Cardiac fibroblast (primary cell): ENCODE results near the gene FGF14.

ENCODE experiments used
- DNase-seq, 2 donors: peaks; one replicate each; pipeline versions ENCODE4 v3.0.0 to v3.0.0-alpha.2; 2010; ENCODE audit warnings: low read depth in 2 of 2
- H3K4me3 ChIP-seq, 2 donors: replicated peaks in 1 of 2; 1 replicate in 1 of 2; 2 replicates in 1 of 2; pipeline ENCODE4 v1.5.1; 2011; ENCODE audit warnings: low read depth in 2 of 2, low read length in 2 of 2, mild to moderate bottlenecking in 2 of 2, moderate library complexity in 1 of 2
- TF ChIP-seq, protein P1 (sequence below): IDR thresholded peaks from one replicate; pipeline ENCODE4 v1.5.1; 2011; ENCODE audit warnings: low read depth, mild to moderate bottlenecking, low read length, inconsistent platforms

Gene FGF14

DNA sequence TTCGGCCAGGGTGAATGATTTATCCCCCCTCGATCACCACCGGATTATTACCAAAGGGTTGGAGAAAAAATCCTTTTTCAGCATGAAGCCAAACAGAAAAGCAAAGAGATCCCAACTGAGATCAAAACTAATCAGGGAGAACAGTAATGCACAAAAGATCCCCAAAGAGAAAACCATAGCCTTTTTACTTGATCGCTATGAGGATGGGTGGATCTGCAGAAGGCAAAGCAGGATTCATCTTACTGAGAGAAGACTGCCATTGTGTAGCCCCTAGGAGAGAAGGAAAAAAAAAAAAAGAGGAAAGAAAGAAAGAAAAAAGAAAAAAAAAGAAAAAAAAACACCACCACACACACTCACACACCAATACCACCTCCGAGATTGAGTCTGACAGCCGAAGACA lies at the start of gene FGF14:
TSS of gene FGF14 (minus strand) at position 283 of the 400 bp plus-strand sequence.
- DNase-seq, result no peak
- H3K4me3 ChIP-seq, result no peak within 1 kb of the TSS
- TF ChIP-seq, protein P1, sequence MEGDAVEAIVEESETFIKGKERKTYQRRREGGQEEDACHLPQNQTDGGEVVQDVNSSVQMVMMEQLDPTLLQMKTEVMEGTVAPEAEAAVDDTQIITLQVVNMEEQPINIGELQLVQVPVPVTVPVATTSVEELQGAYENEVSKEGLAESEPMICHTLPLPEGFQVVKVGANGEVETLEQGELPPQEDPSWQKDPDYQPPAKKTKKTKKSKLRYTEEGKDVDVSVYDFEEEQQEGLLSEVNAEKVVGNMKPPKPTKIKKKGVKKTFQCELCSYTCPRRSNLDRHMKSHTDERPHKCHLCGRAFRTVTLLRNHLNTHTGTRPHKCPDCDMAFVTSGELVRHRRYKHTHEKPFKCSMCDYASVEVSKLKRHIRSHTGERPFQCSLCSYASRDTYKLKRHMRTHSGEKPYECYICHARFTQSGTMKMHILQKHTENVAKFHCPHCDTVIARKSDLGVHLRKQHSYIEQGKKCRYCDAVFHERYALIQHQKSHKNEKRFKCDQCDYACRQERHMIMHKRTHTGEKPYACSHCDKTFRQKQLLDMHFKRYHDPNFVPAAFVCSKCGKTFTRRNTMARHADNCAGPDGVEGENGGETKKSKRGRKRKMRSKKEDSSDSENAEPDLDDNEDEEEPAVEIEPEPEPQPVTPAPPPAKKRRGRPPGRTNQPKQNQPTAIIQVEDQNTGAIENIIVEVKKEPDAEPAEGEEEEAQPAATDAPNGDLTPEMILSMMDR, result no peak

DNA sequence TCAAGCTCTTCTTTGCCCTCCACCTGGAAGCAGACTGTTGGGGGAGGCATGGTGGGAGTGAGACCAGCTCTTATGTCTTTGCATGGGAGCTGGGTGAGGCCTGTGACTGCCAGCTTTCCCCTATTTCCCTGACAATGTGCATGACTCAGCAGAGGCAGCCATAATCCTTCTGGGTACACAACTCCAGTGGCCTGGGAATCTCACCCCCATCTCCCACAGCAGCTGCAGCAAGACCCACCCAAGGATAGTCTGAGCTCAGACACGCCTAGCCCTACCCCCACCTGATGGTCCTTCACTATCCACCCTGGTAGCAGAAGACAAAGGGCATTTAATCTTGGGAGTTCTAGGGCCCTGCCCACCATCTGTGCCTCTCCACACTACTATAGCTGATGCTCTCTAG lies 41.4 kb upstream of the FGF14 start:
- no peak overlapping the region for H3K4me3 ChIP-seq
- no peak for DNase-seq
- TF ChIP-seq, protein P1, result no peak

DNA sequence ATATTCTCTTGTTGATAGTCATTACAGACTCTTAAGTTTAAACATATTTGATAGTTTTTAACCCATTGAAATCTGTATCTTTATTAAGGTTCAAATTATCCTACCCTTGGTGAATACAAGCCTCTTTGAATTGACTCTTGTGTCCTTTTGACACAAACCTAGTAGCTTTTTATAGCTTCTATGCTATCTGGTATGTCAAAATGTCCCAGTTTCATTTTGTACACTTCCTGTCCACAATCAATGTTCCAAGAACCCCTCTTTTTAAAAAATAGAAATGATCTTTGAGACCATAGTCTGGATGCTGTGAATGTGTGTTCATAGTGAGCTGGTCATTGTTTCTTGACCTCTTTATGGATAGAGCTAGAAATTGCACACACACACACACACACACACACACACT lies 39.2 kb upstream of the FGF14 start:
- no peak overlapping the region for H3K4me3 ChIP-seq
- no peak for DNase-seq
- TF ChIP-seq, protein P1, result no peak

DNA sequence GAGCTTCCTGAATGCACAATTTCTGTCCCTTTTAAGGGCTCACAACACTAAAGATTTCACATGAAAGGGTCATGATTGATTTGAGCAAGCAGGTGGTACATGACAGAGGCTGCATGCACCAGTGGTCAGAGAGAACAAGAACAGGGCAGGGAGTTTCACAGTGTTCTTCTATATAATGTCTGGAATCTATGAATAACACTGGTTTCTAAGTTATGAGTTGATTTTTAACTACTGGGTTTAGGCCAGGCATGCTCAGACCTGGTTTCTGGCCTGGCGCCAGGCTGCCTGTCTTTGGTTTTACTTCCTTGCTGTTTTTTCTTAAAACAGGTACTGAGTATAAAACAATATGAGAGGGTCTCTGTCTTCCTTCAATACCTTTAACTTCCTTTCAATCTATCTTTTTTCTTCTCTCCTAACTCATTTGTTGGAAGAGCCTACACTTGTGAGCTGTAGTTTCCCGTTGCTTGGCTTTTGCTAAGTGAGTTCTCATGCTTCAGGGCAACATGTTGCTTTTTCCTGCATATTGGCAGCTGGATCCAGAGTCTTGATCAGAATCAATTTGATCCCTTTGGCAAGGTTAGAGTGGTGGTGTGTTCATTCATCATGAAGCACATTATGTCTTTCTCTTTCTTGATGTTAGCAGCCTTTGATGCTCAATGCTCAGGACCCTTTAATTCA lies 38.5 kb upstream of the FGF14 start:
- TF ChIP-seq, protein P1, result no peak
- no peak overlapping the region for H3K4me3 ChIP-seq
- DNase-seq, result no peak

DNA sequence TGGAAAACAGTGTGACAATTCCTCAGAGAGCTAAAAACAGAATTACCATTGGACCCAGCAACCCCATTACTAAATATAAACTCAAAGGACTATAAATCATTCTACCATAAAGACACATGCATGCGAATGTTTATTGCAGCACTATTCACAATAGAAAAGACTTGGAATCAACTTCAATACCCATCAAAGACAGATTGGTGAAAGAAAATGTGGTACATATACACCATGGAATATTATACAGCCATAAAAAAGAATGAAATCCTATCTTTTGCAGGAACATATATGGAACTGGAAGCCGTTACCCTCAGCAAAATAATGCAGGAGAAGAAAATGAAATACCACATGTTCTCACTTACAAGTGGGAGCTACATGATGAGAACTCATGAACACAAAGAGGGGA lies 20.8 kb upstream of the FGF14 start:
- H3K4me3 ChIP-seq, result no peak overlapping the region
- DNase-seq, result no peak
- TF ChIP-seq, protein P1, result no peak

DNA sequence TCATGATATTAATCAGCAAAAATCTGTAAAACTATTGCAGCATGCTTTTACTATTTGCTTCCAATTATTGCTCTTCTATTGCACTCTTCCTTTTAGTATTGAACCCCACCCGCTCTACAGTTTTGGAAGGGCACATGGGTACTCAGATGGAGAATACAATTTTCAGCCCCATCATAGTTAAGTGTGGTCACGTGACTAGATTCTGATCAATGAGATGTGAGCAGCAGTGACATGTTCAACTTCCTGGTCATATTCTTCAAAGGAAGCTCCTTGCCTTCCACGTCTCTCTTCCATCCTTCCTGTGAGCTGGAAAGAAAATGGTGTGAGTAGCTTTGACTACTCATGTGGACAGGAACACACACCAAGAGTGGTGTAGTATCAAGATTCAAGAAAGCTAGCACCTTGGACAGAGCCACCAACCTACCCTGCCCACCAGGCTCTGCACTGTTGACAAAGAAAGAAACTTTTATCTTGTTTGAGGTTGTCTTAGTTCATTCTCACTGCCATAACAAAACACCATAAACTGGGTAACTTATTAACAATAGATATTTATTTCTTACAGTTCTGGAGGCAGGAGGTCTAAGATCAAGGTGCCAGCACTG lies 3.8 kb upstream of the FGF14 start:
- no peak overlapping the region for H3K4me3 ChIP-seq
- TF ChIP-seq, protein P1, result no peak
- DNase-seq, result peak in 1 of 2 donors; percentile 27

DNA sequence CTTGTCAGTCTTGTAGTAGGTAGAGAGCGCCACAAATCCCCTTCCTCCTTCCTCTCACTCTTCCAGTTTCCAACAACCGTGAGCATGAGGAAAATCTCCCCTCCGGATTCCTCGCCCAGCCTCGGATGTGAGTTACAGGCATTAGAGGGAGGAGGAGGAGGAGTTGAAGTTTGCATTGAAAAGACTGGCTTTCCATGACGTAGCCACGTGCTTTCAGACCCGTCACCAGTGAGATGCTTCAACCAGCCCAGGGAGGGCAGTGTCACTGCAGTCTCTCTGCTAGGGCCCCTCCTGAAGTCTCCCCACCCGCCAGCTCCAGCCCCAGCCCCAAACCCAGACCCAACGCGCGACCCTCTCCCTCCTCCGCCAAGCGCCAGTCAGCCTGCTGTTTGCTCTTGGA lies 442 bp upstream of the FGF14 start:
- no peak for DNase-seq
- no peak overlapping the region for H3K4me3 ChIP-seq
- TF ChIP-seq, protein P1, result no peak
